GM18526 (cell line): ENCODE results near the gene ZC3H15.

Experiments used
- POLR2A ChIP-seq: IDR thresholded peaks from 3 replicates; pipeline ENCODE4 v1.6.1; 2011; ENCODE audit not compliant: insufficient read length; ENCODE audit errors: extremely low read depth

The ZC3H15 gene

GRCh38 chr2:186485871-186486650 lies at the start of gene ZC3H15:
ZC3H15 (plus strand) TSS chr2:186486260; CDS start chr2:186486383, 123 bp downstream.
- TF ChIP-seq POLR2A, result peak; percentile 83

GRCh38 chr2:186437719-186438118 lies 48.3 kb upstream of the ZC3H15 start:
- TF ChIP-seq POLR2A, result no peak

- no peak for TF ChIP-seq POLR2A
These were observed 45.6 kb upstream of the ZC3H15 start for GRCh38 chr2:186440506-186440905.

GRCh38 chr2:186442885-186443284 lies 43.2 kb upstream of the ZC3H15 start:
- TF ChIP-seq POLR2A, result no peak

- no peak for TF ChIP-seq POLR2A
These were observed 42.2 kb upstream of the ZC3H15 start for GRCh38 chr2:186443851-186444250.

GRCh38 chr2:186445506-186445905 lies 40.6 kb upstream of the ZC3H15 start:
- TF ChIP-seq POLR2A, result no peak

- TF ChIP-seq POLR2A, result no peak
These were observed 30.4 kb upstream of the ZC3H15 start for GRCh38 chr2:186455613-186456012.

GRCh38 chr2:186456941-186457340 lies 29.1 kb upstream of the ZC3H15 start:
- no peak for TF ChIP-seq POLR2A

GRCh38 chr2:186457908-186458307 lies 28.2 kb upstream of the ZC3H15 start:
- TF ChIP-seq POLR2A, result no peak

GRCh38 chr2:186459009-186459408 lies 27.1 kb upstream of the ZC3H15 start:
- TF ChIP-seq POLR2A, result no peak

GRCh38 chr2:186460465-186460864 lies 25.6 kb upstream of the ZC3H15 start:
- no peak for TF ChIP-seq POLR2A

GRCh38 chr2:186466743-186467142 lies 19.3 kb upstream of the ZC3H15 start:
- no peak for TF ChIP-seq POLR2A

GRCh38 chr2:186467421-186467820 lies 18.6 kb upstream of the ZC3H15 start:
- TF ChIP-seq POLR2A, result no peak

GRCh38 chr2:186477790-186478189 lies 8.3 kb upstream of the ZC3H15 start:
- TF ChIP-seq POLR2A, result no peak

GRCh38 chr2:186480991-186481390 lies 5.1 kb upstream of the ZC3H15 start:
- no peak for TF ChIP-seq POLR2A

- no peak for TF ChIP-seq POLR2A
These were observed 1.9 kb upstream of the ZC3H15 start for GRCh38 chr2:186484062-186484735.

- no peak for TF ChIP-seq POLR2A
These were observed 537 bp upstream of the ZC3H15 start for GRCh38 chr2:186485576-186485870.
